SK-N-SH treated with all-trans-retinoic acid at 6 μM for 48 hours (cell line): Measurements from ENCODE around the gene MYH6.

Experiments
- ARNTL ChIP-seq: fragments of 450-650 bp; formaldehyde crosslinking; IDR thresholded peaks from 2 replicates; pipeline ENCODE4 v1.5.0; 2020; ENCODE audit warnings: low read depth, mild to moderate bottlenecking, moderate library complexity, borderline replicate concordance
- ISL1 ChIP-seq: fragments of 250-450 bp; sonication (Bioruptor Pico); IDR thresholded peaks from 2 replicates; pipeline ENCODE4 v2.1.2; 2022; ENCODE audit warnings: mild to moderate bottlenecking, moderate library complexity
- OSR1 ChIP-seq: fragments of 250-450 bp; sonication (Bioruptor Pico); IDR thresholded peaks from 2 replicates; pipeline ENCODE4 v1.8.0; 2022; ENCODE audit warnings: moderate library complexity, mild to moderate bottlenecking, inconsistent platforms
- RARB ChIP-seq: fragments of 250-450 bp; sonication (Bioruptor Pico); IDR thresholded peaks from 2 replicates; pipeline ENCODE4 v1.8.0; 2021; ENCODE audit warnings: mild to moderate bottlenecking, moderate library complexity
- SNAI2 ChIP-seq: fragments of 250-450 bp; sonication (Bioruptor Pico); IDR thresholded peaks from 2 replicates; pipeline ENCODE4 v1.5.0; 2020; ENCODE audit warnings: mild to moderate bottlenecking, moderate library complexity
- TCF4 ChIP-seq: fragments of 250-450 bp; sonication (Bioruptor Pico); IDR thresholded peaks from 2 replicates; pipeline ENCODE4 v1.8.0; 2021; ENCODE audit warnings: mild to moderate bottlenecking, moderate library complexity, borderline replicate concordance
- TOX ChIP-seq: fragments of 250-450 bp; sonication (Bioruptor Pico); IDR thresholded peaks from 2 replicates; pipeline ENCODE4 v1.8.0; 2021; ENCODE audit warnings: mild to moderate bottlenecking, moderate library complexity, borderline replicate concordance
- ZC3H10 ChIP-seq: fragments of 250-450 bp; sonication (Bioruptor Pico); IDR thresholded peaks from 2 replicates; pipeline ENCODE4 v1.5.1; 2021; ENCODE audit warnings: mild to moderate bottlenecking, moderate library complexity
- ZFP3 ChIP-seq: fragments of 250-450 bp; sonication (Bioruptor Pico); IDR thresholded peaks from 2 replicates; pipeline ENCODE4 v1.5.0; 2020; ENCODE audit warnings: mild to moderate bottlenecking, moderate library complexity
- ZFP30 ChIP-seq: fragments of 450-650 bp; formaldehyde crosslinking; IDR thresholded peaks from 2 replicates; pipeline ENCODE4 v1.5.0; 2022; ENCODE audit warnings: mild to moderate bottlenecking, moderate library complexity
- TF ChIP-seq, protein P1 (sequence below): fragments of 250-450 bp; sonication (Bioruptor Pico); IDR thresholded peaks from 2 replicates; pipeline ENCODE4 v1.8.0; 2020; ENCODE audit warnings: mild to moderate bottlenecking, moderate library complexity, borderline replicate concordance
- TF ChIP-seq, protein P2 (sequence below): fragments of 250-450 bp; sonication (Bioruptor Pico); IDR thresholded peaks from 2 replicates; pipeline ENCODE4 v1.5.1; 2020; ENCODE audit warnings: low read depth, mild to moderate bottlenecking, moderate library complexity
- TF ChIP-seq, protein P3 (sequence below): fragments of 250-450 bp; sonication (Bioruptor Pico); IDR thresholded peaks from 2 replicates; pipeline ENCODE4 v1.5.1; 2021; ENCODE audit warnings: mild to moderate bottlenecking, moderate library complexity
- TF ChIP-seq, protein P4 (sequence below): fragments of 250-450 bp; sonication (Bioruptor Pico); IDR thresholded peaks from 2 replicates; pipeline ENCODE4 v1.8.0; 2021; ENCODE audit warnings: low read depth, mild to moderate bottlenecking, moderate library complexity, borderline replicate concordance

DNA sequence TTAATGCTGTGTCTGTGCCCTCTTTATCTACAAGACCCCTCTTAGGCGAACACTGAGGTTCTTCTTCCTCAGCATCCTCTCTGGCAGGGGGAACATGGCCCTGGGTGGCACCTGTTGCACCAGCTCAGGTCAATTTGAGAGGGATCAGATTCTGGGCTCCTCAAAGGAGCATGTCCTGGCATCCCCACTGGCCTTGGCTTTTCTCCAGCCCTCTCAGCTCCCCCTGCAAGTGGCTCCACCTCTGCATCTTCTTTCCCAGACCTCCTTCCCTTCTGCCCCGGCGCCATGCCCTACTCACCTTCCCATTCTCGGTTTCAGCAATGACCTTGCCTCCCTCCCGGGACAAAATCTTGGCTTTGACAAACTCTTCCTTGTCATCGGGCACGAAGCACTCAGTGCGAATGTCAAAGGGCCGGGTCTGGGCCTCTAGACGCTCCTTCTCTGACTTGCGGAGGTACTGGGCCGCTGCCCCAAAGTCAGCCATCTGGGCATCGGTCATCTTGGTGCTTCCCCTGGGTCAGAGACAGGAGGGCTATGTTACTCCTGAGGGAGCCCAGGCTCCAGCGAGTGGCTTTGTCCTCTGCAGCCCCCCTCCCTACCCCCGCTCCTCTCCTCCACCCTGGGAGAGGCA, 1.2 kb downstream of the MYH6 start:
- TF ChIP-seq ZFP3 (CRISPR knock-in tag) (no peak), TCF4 (no peak), ARNTL (no peak), RARB (CRISPR knock-in tag) (no peak), ISL1 (CRISPR knock-in tag) (no peak), ZC3H10 (CRISPR knock-in tag) (no peak), ZFP30 (CRISPR knock-in tag) (no peak), TOX (no peak), OSR1 (CRISPR knock-in tag) (no peak), SNAI2 (CRISPR knock-in tag) (no peak)
- TF ChIP-seq, protein P1, sequence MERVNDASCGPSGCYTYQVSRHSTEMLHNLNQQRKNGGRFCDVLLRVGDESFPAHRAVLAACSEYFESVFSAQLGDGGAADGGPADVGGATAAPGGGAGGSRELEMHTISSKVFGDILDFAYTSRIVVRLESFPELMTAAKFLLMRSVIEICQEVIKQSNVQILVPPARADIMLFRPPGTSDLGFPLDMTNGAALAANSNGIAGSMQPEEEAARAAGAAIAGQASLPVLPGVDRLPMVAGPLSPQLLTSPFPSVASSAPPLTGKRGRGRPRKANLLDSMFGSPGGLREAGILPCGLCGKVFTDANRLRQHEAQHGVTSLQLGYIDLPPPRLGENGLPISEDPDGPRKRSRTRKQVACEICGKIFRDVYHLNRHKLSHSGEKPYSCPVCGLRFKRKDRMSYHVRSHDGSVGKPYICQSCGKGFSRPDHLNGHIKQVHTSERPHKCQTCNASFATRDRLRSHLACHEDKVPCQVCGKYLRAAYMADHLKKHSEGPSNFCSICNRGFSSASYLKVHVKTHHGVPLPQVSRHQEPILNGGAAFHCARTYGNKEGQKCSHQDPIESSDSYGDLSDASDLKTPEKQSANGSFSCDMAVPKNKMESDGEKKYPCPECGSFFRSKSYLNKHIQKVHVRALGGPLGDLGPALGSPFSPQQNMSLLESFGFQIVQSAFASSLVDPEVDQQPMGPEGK (CRISPR knock-in tag): no peak
- TF ChIP-seq, protein P2, sequence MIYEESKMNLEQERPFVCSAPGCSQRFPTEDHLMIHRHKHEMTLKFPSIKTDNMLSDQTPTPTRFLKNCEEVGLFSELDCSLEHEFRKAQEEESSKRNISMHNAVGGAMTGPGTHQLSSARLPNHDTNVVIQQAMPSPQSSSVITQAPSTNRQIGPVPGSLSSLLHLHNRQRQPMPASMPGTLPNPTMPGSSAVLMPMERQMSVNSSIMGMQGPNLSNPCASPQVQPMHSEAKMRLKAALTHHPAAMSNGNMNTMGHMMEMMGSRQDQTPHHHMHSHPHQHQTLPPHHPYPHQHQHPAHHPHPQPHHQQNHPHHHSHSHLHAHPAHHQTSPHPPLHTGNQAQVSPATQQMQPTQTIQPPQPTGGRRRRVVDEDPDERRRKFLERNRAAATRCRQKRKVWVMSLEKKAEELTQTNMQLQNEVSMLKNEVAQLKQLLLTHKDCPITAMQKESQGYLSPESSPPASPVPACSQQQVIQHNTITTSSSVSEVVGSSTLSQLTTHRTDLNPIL (CRISPR knock-in tag): no peak
- TF ChIP-seq, protein P3, sequence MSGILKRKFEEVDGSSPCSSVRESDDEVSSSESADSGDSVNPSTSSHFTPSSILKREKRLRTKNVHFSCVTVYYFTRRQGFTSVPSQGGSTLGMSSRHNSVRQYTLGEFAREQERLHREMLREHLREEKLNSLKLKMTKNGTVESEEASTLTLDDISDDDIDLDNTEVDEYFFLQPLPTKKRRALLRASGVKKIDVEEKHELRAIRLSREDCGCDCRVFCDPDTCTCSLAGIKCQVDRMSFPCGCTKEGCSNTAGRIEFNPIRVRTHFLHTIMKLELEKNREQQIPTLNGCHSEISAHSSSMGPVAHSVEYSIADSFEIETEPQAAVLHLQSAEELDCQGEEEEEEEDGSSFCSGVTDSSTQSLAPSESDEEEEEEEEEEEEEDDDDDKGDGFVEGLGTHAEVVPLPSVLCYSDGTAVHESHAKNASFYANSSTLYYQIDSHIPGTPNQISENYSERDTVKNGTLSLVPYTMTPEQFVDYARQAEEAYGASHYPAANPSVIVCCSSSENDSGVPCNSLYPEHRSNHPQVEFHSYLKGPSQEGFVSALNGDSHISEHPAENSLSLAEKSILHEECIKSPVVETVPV: no peak
- TF ChIP-seq, protein P4, sequence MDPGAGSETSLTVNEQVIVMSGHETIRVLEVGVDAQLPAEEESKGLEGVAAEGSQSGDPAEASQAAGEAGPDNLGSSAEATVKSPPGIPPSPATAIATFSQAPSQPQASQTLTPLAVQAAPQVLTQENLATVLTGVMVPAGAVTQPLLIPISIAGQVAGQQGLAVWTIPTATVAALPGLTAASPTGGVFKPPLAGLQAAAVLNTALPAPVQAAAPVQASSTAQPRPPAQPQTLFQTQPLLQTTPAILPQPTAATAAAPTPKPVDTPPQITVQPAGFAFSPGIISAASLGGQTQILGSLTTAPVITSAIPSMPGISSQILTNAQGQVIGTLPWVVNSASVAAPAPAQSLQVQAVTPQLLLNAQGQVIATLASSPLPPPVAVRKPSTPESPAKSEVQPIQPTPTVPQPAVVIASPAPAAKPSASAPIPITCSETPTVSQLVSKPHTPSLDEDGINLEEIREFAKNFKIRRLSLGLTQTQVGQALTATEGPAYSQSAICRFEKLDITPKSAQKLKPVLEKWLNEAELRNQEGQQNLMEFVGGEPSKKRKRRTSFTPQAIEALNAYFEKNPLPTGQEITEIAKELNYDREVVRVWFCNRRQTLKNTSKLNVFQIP: no peak
